Activated naive CD8-positive, alpha-beta T cell treated with anti-CD3 and anti-CD28 coated beads, Interleukin-2, amount 10 ng/mL, durations not matched to agents 7 days and 5 days (primary cell): ENCODE measurements around the gene UNC13C. TPM values are rescaled to one million over a fixed set of nuclear protein-coding genes. Genes with fewer than 3 reads are reported as not detected.

Source experiments
- ATAC-seq: fragments of 150-1000 bp; cut with Tn5 transposase; one replicate; pipeline ENCODE4 v1.10.0; 2021; ENCODE audit warnings: low read depth, moderate library complexity
- POLR2A ChIA-PET: fragments of 350-600 bp; sonication (Branson Sonifier 250); formaldehyde crosslinking; loops from one replicate; lab custom pipeline; 2021; ENCODE audit warnings: antibody characterized with exemption; lab: Charles Lee
- DNase-seq: peaks from one replicate; pipeline ENCODE4 v3.0.0; 2021
- H3K27ac Mint-ChIP-seq: one replicate; pipeline ENCODE4 v1.8.0; 2022; ENCODE audit warnings: mild to moderate bottlenecking, mixed read lengths
- H3K27me3 Mint-ChIP-seq: one replicate; pipeline ENCODE4 v1.8.0; 2022; ENCODE audit warnings: mild to moderate bottlenecking, moderate library complexity, mixed read lengths
- H3K36me3 Mint-ChIP-seq: one replicate; pipeline ENCODE4 v1.8.0; 2021; ENCODE audit warnings: mild to moderate bottlenecking, mixed read lengths
- H3K4me1 Mint-ChIP-seq: one replicate; pipeline ENCODE4 v1.8.0; 2021; ENCODE audit warnings: mixed read lengths
- H3K4me3 Mint-ChIP-seq: one replicate; pipeline ENCODE4 v1.8.0; 2022; ENCODE audit warnings: mild to moderate bottlenecking, moderate library complexity, mixed read lengths
- H3K9me3 Mint-ChIP-seq: one replicate; pipeline ENCODE4 v1.8.0; 2021; ENCODE audit warnings: mixed read lengths
- total RNA-seq, 2 experiments: library from RNA; stranded (reverse); gene quantifications; one replicate each; pipeline ENCODE4 v1.2.3, GENCODE V29; 2021

The UNC13C gene
- total RNA-seq, 2 experiments from 2014 or later: not detected

DNA sequence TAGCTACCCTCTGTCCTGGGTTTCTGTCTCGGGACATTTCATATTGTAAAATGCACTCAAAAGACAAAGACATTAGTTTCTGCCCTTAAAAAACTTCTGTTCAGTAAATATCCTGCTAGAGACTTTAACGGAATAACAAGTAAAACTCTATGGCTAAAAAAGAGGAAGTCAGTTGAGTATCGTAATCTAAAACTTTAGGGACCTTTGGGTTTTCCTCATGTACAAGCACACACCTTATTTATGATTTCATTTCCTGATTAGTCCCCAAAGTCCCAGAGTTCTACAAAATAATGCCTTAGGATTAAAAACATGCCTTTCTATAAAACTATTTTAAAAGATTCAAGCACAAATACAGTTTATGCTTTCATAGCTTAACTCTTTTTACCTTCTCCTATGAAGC, 585.9 kb downstream of the UNC13C start:
- H3K4me3 Mint-ChIP-seq: no peak overlapping the region

GRCh38 chr15:54566654-54567053, 588.4 kb downstream of the UNC13C start:
- Mint-ChIP-seq H3K9me3 (no peaks in the 10 kb centered on the region), H3K4me1 (no peaks in the 10 kb centered on the region), H3K36me3 (no peaks in the 10 kb centered on the region), H3K4me3 (no peak overlapping the region), H3K27ac (no peak overlapping the region), H3K27me3 (no peaks in the 10 kb centered on the region)
- DNase-seq (no peak), ATAC-seq (no peak)
- POLR2A ChIA-PET: no interaction called here

More for the DNA sequence above, 585.9 kb downstream of the UNC13C start:
- DNase-seq (no peak), ATAC-seq (no peak)
- Mint-ChIP-seq H3K27ac (no peak overlapping the region), H3K4me1 (no peaks in the 10 kb centered on the region), H3K36me3 (no peaks in the 10 kb centered on the region), H3K27me3 (peaks cover 5% of the 10 kb centered on the region), H3K9me3 (no peaks in the 10 kb centered on the region)
- POLR2A ChIA-PET: no interaction called here

- Mint-ChIP-seq H3K4me3 (no peak overlapping the region), H3K9me3 (no peaks in the 10 kb centered on the region), H3K27ac (no peak overlapping the region), H3K4me1 (no peaks in the 10 kb centered on the region), H3K27me3 (no peaks in the 10 kb centered on the region), H3K36me3 (no peaks in the 10 kb centered on the region)
- ATAC-seq (no peak), DNase-seq (no peak)
- POLR2A ChIA-PET: no interaction called here
These were observed 589.3 kb downstream of the UNC13C start for GRCh38 chr15:54567408-54568035.

DNA sequence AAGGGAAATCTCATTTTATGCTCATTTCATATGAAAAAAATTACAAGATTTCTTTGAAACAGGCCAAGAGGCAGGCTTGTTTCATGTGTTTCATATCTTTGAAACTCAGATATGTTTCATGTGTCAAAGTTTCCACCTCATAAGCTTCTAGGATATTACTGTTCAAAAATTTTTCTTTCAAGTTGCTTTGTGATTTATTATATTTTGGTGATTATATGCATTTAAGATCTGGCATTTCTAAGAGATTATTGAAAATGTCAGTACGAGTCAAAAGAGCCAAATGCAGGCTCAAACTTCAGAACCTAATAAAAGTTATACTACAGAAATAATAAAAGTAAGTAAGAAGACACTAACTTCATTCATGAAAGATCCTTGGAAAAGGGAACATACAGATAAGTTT, 590.1 kb downstream of the UNC13C start:
- POLR2A ChIA-PET: no interaction called here

GRCh38 chr15:54571576-54571975, 593.3 kb downstream of the UNC13C start:
- POLR2A ChIA-PET: no interaction called here
- Mint-ChIP-seq H3K27me3 (no peaks in the 10 kb centered on the region), H3K36me3 (no peaks in the 10 kb centered on the region), H3K27ac (no peak overlapping the region), H3K4me1 (no peaks in the 10 kb centered on the region), H3K4me3 (no peak overlapping the region), H3K9me3 (no peaks in the 10 kb centered on the region)
- ATAC-seq: no peak
- no peak for DNase-seq

More for the DNA sequence above, 590.1 kb downstream of the UNC13C start:
- Mint-ChIP-seq H3K4me3 (no peak overlapping the region), H3K36me3 (no peaks in the 10 kb centered on the region), H3K27me3 (no peaks in the 10 kb centered on the region), H3K4me1 (no peaks in the 10 kb centered on the region), H3K9me3 (no peaks in the 10 kb centered on the region), H3K27ac (no peak overlapping the region)
- DNase-seq (no peak), ATAC-seq (no peak)

- Mint-ChIP-seq H3K27me3 (no peaks in the 10 kb centered on the region), H3K4me1 (no peaks in the 10 kb centered on the region), H3K4me3 (no peak overlapping the region), H3K9me3 (no peaks in the 10 kb centered on the region), H3K36me3 (no peaks in the 10 kb centered on the region), H3K27ac (no peak overlapping the region)
- DNase-seq (no peak), ATAC-seq (no peak)
- POLR2A ChIA-PET: no interaction called here
These were observed 597.3 kb downstream of the UNC13C start for GRCh38 chr15:54575586-54575985.

- H3K9me3 Mint-ChIP-seq: peaks cover 2% of the 10 kb centered on the region
- no peak overlapping the region for H3K4me3 Mint-ChIP-seq
- H3K27me3 Mint-ChIP-seq: no peaks in the 10 kb centered on the region
- no peaks in the 10 kb centered on the region for H3K36me3 Mint-ChIP-seq
- POLR2A ChIA-PET: no interaction called here
- no peaks in the 10 kb centered on the region for H3K4me1 Mint-ChIP-seq
- DNase-seq (no peak), ATAC-seq (no peak)
- no peak overlapping the region for H3K27ac Mint-ChIP-seq
These were observed 598.2 kb downstream of the UNC13C start for GRCh38 chr15:54576298-54576935.

DNA sequence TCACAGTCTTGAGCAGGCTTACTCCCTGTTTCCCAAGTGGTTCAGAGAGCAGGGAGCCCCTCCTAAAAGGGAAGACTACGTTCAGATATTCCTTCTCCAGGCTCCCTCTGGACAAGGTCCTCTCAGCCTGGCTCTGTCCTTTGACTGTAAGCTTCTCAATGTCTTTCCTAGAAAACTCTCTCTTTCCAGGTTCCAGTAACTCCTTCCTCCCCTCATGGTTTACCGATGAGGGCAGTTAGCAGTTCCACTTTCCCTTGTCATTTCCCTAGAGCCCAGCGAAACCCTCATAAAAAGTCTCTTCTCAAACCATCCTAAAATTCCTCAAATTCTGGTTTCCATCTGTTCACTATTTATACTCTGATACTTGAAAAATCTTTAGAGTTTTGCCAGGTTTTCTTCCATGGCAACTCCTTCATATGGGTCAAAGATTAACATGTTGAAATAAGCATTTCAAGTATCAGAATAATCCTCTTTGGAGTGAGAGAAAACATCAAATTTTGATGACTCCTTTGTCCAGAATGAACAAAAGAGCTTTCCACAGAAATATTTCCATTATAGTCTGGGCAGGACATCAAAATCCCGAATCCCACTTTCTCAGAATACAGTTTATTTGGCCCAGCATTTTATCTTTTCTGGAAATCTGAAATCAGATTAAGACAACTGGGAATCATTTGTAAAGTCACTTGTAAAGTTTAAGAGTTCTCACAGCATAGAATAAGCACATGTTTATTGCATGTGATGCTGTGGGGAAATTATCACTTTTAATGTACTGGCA, 599.4 kb downstream of the UNC13C start:
- POLR2A ChIA-PET: no interaction called here
- H3K27ac Mint-ChIP-seq: no peak overlapping the region
- no peak overlapping the region for H3K4me3 Mint-ChIP-seq
- DNase-seq (no peak), ATAC-seq (no peak)
- peaks cover 2% of the 10 kb centered on the region for H3K9me3 Mint-ChIP-seq
- H3K4me1 Mint-ChIP-seq: no peaks in the 10 kb centered on the region
- no peaks in the 10 kb centered on the region for H3K27me3 Mint-ChIP-seq
- no peaks in the 10 kb centered on the region for H3K36me3 Mint-ChIP-seq

DNA sequence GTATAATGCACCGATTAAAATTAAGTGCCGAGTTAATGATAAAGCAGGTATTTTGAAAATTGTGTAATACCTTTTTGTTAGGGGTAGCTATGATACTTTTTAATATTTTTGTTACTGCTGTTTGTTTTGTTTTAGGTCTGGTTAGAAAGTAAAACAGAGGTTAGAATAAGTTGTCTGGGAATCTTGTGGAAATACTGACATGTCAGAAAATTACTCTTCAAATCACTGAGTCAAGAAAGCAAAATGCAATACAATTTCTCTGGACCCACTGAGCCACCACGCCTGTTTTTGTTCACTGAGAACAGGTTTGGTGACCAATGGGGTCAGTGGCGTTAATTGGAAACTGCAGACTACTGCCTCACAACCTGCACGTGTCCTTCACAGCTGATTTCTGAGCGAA, 601.6 kb downstream of the UNC13C start:
- POLR2A ChIA-PET: no interaction called here
- H3K27ac Mint-ChIP-seq: no peak overlapping the region
- ATAC-seq: no peak
- H3K9me3 Mint-ChIP-seq: peaks cover 2% of the 10 kb centered on the region
- no peak for DNase-seq
- H3K4me3 Mint-ChIP-seq: no peak overlapping the region
- no peaks in the 10 kb centered on the region for H3K36me3 Mint-ChIP-seq
- no peaks in the 10 kb centered on the region for H3K27me3 Mint-ChIP-seq
- no peaks in the 10 kb centered on the region for H3K4me1 Mint-ChIP-seq

- no peak for DNase-seq
These were observed 602.4 kb downstream of the UNC13C start for GRCh38 chr15:54580643-54581042.

GRCh38 chr15:54582863-54583643, 604.8 kb downstream of the UNC13C start:
- peaks cover 2% of the 10 kb centered on the region for H3K9me3 Mint-ChIP-seq
- no peaks in the 10 kb centered on the region for H3K4me1 Mint-ChIP-seq
- H3K27ac Mint-ChIP-seq: no peak overlapping the region
- H3K36me3 Mint-ChIP-seq: no peaks in the 10 kb centered on the region
- POLR2A ChIA-PET: no interaction called here
- ATAC-seq (no peak), DNase-seq (no peak)
- H3K4me3 Mint-ChIP-seq: no peak overlapping the region
- no peaks in the 10 kb centered on the region for H3K27me3 Mint-ChIP-seq

More at GRCh38 chr15:54580643-54581042, 602.4 kb downstream of the UNC13C start:
- Mint-ChIP-seq H3K36me3 (no peaks in the 10 kb centered on the region), H3K27ac (no peak overlapping the region), H3K27me3 (no peaks in the 10 kb centered on the region), H3K4me1 (no peaks in the 10 kb centered on the region), H3K9me3 (peaks cover 2% of the 10 kb centered on the region), H3K4me3 (no peak overlapping the region)
- POLR2A ChIA-PET: no interaction called here
- no peak for ATAC-seq

- Mint-ChIP-seq H3K36me3 (no peaks in the 10 kb centered on the region), H3K9me3 (peaks cover 2% of the 10 kb centered on the region), H3K4me3 (no peak overlapping the region), H3K27me3 (no peaks in the 10 kb centered on the region), H3K27ac (no peak overlapping the region), H3K4me1 (no peaks in the 10 kb centered on the region)
- DNase-seq (no peak), ATAC-seq (no peak)
- POLR2A ChIA-PET: no interaction called here
These were observed 606.8 kb downstream of the UNC13C start for GRCh38 chr15:54585063-54585462.

DNA sequence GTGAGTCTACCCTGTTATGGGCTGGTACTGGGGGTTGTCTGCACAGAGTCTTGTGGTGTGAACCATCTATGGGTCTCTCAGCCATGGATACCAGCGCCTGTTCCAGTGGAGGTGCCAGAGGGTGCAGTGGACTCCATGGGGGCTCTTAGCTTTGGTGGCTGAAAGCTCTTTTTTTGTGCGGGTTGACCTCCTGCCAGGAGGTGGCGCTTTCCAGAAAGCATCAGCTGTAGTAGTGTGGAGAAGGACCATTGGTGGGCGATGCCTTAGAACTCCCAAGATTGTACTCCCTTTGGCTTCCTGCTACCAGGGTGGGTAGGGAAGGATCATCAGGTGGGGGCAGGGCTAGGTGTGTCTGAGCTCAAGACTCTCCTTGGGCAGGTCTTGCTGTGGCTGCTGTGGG, 615.9 kb downstream of the UNC13C start:
- ATAC-seq (no peak), DNase-seq (no peak)
- POLR2A ChIA-PET: no interaction called here
- H3K4me1 Mint-ChIP-seq: no peaks in the 10 kb centered on the region
- H3K9me3 Mint-ChIP-seq: no peaks in the 10 kb centered on the region
- no peak overlapping the region for H3K27ac Mint-ChIP-seq
- no peaks in the 10 kb centered on the region for H3K27me3 Mint-ChIP-seq
- no peaks in the 10 kb centered on the region for H3K36me3 Mint-ChIP-seq
- no peak overlapping the region for H3K4me3 Mint-ChIP-seq
